ENCODE results near the gene NIP7.

DNA sequence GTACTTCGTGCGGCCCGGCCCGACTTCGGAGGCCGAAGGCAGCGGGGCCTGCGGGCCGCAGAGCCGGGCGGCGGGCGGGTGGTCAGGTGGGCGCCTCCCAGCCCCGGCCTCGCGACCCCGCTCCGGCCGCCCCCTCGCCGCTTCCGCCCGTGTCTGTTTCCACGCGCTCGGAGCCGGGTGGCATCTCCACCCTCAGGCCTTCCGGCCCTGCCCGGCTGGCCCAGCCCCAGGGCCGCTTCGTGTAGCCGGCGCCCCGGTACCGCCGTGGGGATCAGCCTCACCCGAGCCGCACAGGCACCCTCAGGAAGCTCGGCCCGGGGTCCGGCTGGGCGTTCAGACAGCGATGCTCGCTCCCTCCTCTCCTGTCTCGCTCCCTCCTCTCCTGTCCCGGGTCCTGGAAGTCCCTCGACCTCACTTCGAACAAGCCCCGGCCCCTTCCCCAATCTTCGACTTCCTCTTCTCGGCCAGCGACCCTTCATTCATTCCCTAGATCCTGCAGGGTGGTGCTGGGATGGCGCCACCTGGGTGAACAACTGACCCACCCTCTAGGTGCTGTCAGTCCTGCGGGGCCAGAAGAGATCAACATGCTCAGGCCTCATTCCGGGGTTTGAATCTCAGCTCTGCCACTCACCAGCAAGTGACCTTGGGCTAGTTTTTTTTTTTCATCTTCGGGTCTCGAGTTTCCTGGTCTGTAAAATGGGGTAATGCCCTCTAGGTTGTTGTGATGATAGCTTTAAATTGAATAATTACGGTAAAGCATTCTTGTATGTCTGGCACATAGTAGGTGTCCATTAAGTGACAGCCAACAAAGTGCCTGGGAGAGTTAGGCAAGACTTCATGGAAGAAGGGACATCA lies 27.8 kb upstream of the NIP7 start:
- TF ChIP-seq, protein P1, sequence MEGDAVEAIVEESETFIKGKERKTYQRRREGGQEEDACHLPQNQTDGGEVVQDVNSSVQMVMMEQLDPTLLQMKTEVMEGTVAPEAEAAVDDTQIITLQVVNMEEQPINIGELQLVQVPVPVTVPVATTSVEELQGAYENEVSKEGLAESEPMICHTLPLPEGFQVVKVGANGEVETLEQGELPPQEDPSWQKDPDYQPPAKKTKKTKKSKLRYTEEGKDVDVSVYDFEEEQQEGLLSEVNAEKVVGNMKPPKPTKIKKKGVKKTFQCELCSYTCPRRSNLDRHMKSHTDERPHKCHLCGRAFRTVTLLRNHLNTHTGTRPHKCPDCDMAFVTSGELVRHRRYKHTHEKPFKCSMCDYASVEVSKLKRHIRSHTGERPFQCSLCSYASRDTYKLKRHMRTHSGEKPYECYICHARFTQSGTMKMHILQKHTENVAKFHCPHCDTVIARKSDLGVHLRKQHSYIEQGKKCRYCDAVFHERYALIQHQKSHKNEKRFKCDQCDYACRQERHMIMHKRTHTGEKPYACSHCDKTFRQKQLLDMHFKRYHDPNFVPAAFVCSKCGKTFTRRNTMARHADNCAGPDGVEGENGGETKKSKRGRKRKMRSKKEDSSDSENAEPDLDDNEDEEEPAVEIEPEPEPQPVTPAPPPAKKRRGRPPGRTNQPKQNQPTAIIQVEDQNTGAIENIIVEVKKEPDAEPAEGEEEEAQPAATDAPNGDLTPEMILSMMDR (IDR thresholded peaks at IDR 0.05), result no peak
- TF ChIP-seq POLR2A (IDR thresholded peaks at IDR 0.05), result no peak

All from uterus (tissue), 2 donors.